Sigmoid colon (tissue), 7 donors: ENCODE results near the gene GRIK4. TPM values are rescaled to one million over a fixed set of nuclear protein-coding genes. Genes with fewer than 3 reads are reported as not detected.

Experiments used
- DNase-seq: peaks from one replicate; pipeline ENCODE4 v3.0.0-alpha.2; 2019
- H3K27ac ChIP-seq, 4 donors: fragments of 200-600 bp; sonication (generic); one replicate each; pipeline ENCODE4 v1.5.1; 2016 to 2019; ENCODE audit warnings: mild to moderate bottlenecking in 1 of 4
- H3K27me3 ChIP-seq, 3 donors: fragments of 200-600 bp; sonication (generic); one replicate each; pipeline ENCODE4 v1.5.1; 2019; ENCODE audit warnings: mild to moderate bottlenecking in 1 of 3
- H3K36me3 ChIP-seq, 4 donors: fragments of 200-600 bp; sonication (generic); one replicate each; pipeline ENCODE4 v1.5.1; 2016 to 2019
- H3K4me1 ChIP-seq, 4 donors: fragments of 200-600 bp; sonication (generic); one replicate each; pipeline ENCODE4 v1.5.1; 2017 to 2019
- H3K4me3 ChIP-seq, 4 donors: fragments of 200-600 bp; sonication (generic); one replicate each; pipeline ENCODE4 v1.5.1; 2017 to 2019; ENCODE audit warnings: mild to moderate bottlenecking in 2 of 4, moderate library complexity in 1 of 4
- H3K9me3 ChIP-seq, 4 donors: fragments of 200-600 bp in 3 of 4; sonication (generic) in 3 of 4; one replicate each; pipeline versions ENCODE4 v1.5.1 to v1.6.1; 2013 to 2019
- CTCF ChIP-seq, 4 experiments: fragments of 450-650 bp in 3 of 4; fragments of 200-600 bp in 1 of 4; IDR thresholded peaks; one replicate each; pipeline ENCODE4 v1.5.1; 2016 to 2019; ENCODE audit warnings: antibody characterized with exemption in 4 of 4, mild to moderate bottlenecking in 3 of 4, moderate library complexity in 2 of 4
- EP300 ChIP-seq, 4 donors: sonication (generic); formaldehyde crosslinking; IDR thresholded peaks; one replicate each; pipeline ENCODE4 v1.6.1; 2017; ENCODE audit warnings: antibody characterized with exemption in 4 of 4
- POLR2A ChIP-seq, 2 donors: fragments of 450-650 bp; IDR thresholded peaks; one replicate each; pipeline ENCODE4 v1.6.1; 2016; ENCODE audit warnings: antibody characterized with exemption in 2 of 2, mild to moderate bottlenecking in 2 of 2, moderate library complexity in 2 of 2
- POLR2AphosphoS5 ChIP-seq, 4 donors: sonication (generic); formaldehyde crosslinking; IDR thresholded peaks; one replicate each; pipeline ENCODE4 v1.6.1; 2017; ENCODE audit warnings: antibody characterized with exemption in 4 of 4
- WGBS, 2 donors: extraction: QIAGEN DNeasy Blood & Tissue Kit; methylation state at CpG; one replicate each; pipeline ENCODE4 v1.1.7; 2013; 5-methylcytosine and 5-hydroxymethylcytosine counted together
- intact Hi-C: fragments of 100-400 bp; cut with DNase I; formaldehyde crosslinking; loops from one replicate; pipeline ENCODE4 v1.15.1; 2023
- polyA plus RNA-seq, 3 donors: library from polyadenylated mRNA; stranded (reverse); fragments of 200-250 nt; gene quantifications; one replicate each; pipeline ENCODE4 v1.2.3, GENCODE V29; 2013
- total RNA-seq, 4 donors: library from RNA; depleted of rRNA; stranded (reverse); fragments of >200 nt; gene quantifications; one replicate each; pipeline ENCODE4 v1.1.0, GENCODE V29; 2016
- donor health status: healthy with polysubstance abuse.
- donor health status: Bipolar disorder and iron deficiency.
- donor health status: healthy.

GRIK4 gene
- total and polyA plus RNA-seq, 7 donors: 0.10 to 0.36 (median 0.27) TPM; not detected in 4

- H3K4me1 ChIP-seq: no peaks in the 10 kb centered on the region
- H3K4me3 ChIP-seq: no peak overlapping the region
- intact Hi-C loops: no loop called here
- WGBS, 2 donors: 92 to 93% methylated on average over 7 of the region's 7 CpGs
- peaks cover 0 to 3% (median 0%) of the 10 kb centered on the region in 3 donors for H3K27me3 ChIP-seq
- H3K36me3 ChIP-seq: no peaks in the 10 kb centered on the region
- H3K9me3 ChIP-seq: no peaks in the 10 kb centered on the region
- no peak overlapping the region for H3K27ac ChIP-seq
- no peak for TF ChIP-seq EP300 (IDR thresholded peaks at IDR 0.05)
- no peak for TF ChIP-seq CTCF (IDR thresholded peaks at IDR 0.05)
- TF ChIP-seq POLR2AphosphoS5 (IDR thresholded peaks at IDR 0.05): no peak
- TF ChIP-seq POLR2A (IDR thresholded peaks at IDR 0.05): no peak
- no peak for DNase-seq
Measured at GRCh38 chr11:120626791-120627190, 115.2 kb downstream of the GRIK4 start.

GRCh38 chr11:120627327-120628163 is 116.0 kb downstream of the GRIK4 start:
- intact Hi-C loops: no loop called here
- Histone ChIP-seq H3K36me3 (no peaks in the 10 kb centered on the region), H3K4me1 (no peaks in the 10 kb centered on the region), H3K4me3 (no peak overlapping the region), H3K27ac (no peak overlapping the region), H3K9me3 (no peaks in the 10 kb centered on the region), H3K27me3 (peaks cover 0 to 3% (median 0%) of the 10 kb centered on the region in 3 donors)
- 74 to 79% methylated on average over 7 of the region's 7 CpGs for WGBS, 2 donors
- TF ChIP-seq POLR2A (IDR thresholded peaks at IDR 0.05) (no peak), EP300 (IDR thresholded peaks at IDR 0.05) (no peak), POLR2AphosphoS5 (IDR thresholded peaks at IDR 0.05) (no peak), CTCF (IDR thresholded peaks at IDR 0.05) (no peak)
- no peak for DNase-seq

- no peak overlapping the region for H3K27ac ChIP-seq
- TF ChIP-seq CTCF (IDR thresholded peaks at IDR 0.05) (no peak), EP300 (IDR thresholded peaks at IDR 0.05) (no peak), POLR2AphosphoS5 (IDR thresholded peaks at IDR 0.05) (no peak), POLR2A (IDR thresholded peaks at IDR 0.05) (no peak)
- no peaks in the 10 kb centered on the region for H3K36me3 ChIP-seq
- no peaks in the 10 kb centered on the region for H3K9me3 ChIP-seq
- intact Hi-C loops: no loop called here
- no peak for DNase-seq
- peaks cover 0 to 3% (median 0%) of the 10 kb centered on the region in 3 donors for H3K27me3 ChIP-seq
- 75 to 89% methylated on average over 13 of the region's 13 CpGs for WGBS, 2 donors
- H3K4me1 ChIP-seq: no peaks in the 10 kb centered on the region
- H3K4me3 ChIP-seq: no peak overlapping the region
Measured at GRCh38 chr11:120629407-120630080, 118.0 kb downstream of the GRIK4 start.

- intact Hi-C loops: no loop called here
- Histone ChIP-seq H3K27ac (no peak overlapping the region), H3K4me3 (no peak overlapping the region), H3K9me3 (no peaks in the 10 kb centered on the region), H3K4me1 (no peaks in the 10 kb centered on the region), H3K36me3 (no peaks in the 10 kb centered on the region), H3K27me3 (peaks cover 0 to 3% (median 0%) of the 10 kb centered on the region in 3 donors)
- WGBS, 2 donors: 55 to 61% methylated on average over 2 of the region's 2 CpGs
- DNase-seq: no peak
- TF ChIP-seq POLR2A (IDR thresholded peaks at IDR 0.05) (no peak), EP300 (IDR thresholded peaks at IDR 0.05) (no peak), POLR2AphosphoS5 (IDR thresholded peaks at IDR 0.05) (no peak), CTCF (IDR thresholded peaks at IDR 0.05) (no peak)
Measured at GRCh38 chr11:120630122-120630521, 118.6 kb downstream of the GRIK4 start.
